Retinal pigment epithelial cell (primary cell): ENCODE measurements around the gene LRG1.

ENCODE experiments used
- DNase-seq: peaks from one replicate; pipeline ENCODE4 v3.0.0-alpha.2; 2010; ENCODE audit warnings: low read depth
- H3K4me3 ChIP-seq: 2 replicates; pipeline ENCODE4 v1.5.1; 2011; ENCODE audit warnings: mild to moderate bottlenecking, low read length, control low read depth, moderate library complexity
- CTCF ChIP-seq: conservative IDR thresholded peaks from 2 replicates; pipeline ENCODE4 v1.5.1; 2011; ENCODE audit warnings: low read depth, low read length, control low read depth, inconsistent platforms

LRG1 gene

GRCh38 chr19:4522291-4523002, 17.4 kb downstream of the LRG1 start:
- H3K4me3 ChIP-seq = no peak overlapping the region
- TF ChIP-seq CTCF = no peak

DNA sequence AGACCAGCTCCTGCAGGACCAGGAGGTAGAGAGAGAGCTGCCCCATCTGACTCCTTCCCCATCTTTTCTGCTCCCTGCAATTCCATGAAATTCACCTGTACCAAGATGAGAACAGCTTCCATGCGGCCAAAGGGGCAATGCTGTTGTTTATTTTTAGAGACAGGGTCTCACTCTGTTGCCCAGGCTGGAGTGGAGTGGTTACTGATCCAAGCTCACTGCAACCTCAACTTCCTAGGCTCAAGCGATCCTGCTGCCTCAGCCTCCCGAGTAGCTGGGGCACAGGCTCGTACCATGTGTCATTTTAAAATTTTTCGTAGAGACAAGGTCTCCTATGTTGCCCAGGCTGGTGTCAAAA, 18.0 kb downstream of the LRG1 start:
- no peak for TF ChIP-seq CTCF
- DNase-seq = no peak
- no peak overlapping the region for H3K4me3 ChIP-seq

More at GRCh38 chr19:4522291-4523002, 17.4 kb downstream of the LRG1 start:
- DNase-seq = no peak

GRCh38 chr19:4521170-4521887, 18.5 kb downstream of the LRG1 start:
- no peak for DNase-seq
- no peak for TF ChIP-seq CTCF

DNA sequence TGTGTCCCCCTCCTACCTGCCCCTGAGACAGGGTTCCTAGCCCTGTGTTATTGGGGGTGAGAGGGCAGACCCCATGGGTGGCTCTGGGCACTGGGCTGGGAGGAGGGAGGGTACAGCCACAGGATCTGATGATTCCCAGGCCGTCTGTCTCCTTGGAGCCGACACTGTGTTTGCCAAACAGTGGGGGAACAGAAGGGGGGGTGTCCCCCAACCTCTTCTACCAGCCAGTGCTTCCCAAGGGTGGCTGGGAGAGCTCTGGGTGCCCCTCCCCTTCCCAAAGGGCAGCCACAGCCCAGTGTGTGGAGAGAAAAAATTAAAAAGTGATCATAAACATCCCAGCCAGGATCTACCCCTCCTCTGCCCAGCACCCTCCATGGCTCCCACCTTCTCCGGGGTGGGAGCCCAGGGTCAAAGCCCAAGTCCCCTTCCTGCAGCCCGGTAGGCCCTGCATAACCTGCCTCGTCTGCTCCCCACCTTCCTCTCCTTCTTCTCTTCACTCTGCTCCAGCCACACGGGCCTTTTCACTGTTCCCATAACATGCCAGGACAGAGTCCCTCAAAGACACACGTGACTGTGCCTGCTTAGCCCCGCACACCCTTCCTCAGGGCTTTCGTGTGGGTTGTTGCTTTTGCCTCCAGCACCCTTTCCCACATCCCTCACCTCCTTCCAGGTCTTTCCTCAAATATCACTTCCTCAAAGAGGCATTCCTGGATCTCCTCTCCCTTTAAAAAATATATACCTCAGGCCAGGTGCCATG, 20.1 kb downstream of the LRG1 start:
- DNase-seq = no peak
- no peak for TF ChIP-seq CTCF
- no peak overlapping the region for H3K4me3 ChIP-seq

More at GRCh38 chr19:4521170-4521887, 18.5 kb downstream of the LRG1 start:
- H3K4me3 ChIP-seq = no peak overlapping the region

GRCh38 chr19:4519172-4519496, 20.7 kb downstream of the LRG1 start:
- no peak for TF ChIP-seq CTCF
- no peak for DNase-seq
- H3K4me3 ChIP-seq = no peak overlapping the region

DNA sequence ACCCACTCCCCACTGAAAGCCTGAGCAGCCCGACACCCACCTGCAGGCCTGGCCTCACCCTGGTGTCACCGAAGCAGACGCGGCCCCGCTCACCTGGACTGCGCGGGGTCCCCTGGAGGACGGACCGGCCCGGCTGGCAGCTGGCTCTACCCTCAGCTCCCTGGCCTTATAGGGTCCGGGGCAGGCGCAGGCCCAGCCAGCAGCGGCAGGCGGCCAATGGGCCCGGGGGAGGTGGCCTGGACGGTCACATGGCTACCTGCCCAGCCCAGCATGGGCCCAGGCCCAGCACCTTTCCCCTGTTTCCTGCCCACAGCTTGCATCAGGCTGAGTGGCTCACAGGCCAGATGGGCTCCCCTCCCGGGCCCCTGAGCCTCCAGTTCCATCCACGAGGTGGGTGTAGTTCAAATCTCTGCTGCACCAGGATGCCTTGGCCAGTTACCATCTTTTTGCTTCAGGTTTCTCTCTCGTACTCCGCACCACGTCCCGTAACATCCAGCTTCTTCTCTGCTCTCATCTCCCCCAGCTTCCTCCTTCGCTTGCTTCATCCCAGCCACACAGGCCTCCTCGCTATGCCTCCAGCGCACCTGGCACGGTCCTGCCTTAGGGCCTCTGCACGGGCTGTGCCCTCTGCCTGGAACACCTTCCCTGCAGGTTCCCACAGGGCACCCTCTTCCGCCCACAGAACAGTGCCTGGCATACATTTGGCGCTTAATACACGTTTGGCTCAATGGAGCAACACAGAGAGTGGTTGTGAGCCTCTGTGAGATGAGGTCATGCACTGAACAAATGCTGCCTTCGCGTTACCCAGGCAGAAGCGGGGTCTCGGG, 21.3 kb downstream of the LRG1 start, which contains the start of gene PLIN4:
TSS of gene PLIN4 (minus strand) at position 142 of the 827 bp plus-strand sequence. CDS start 214 bp downstream, outside the sequence.
- no peak within 1 kb of the TSS for H3K4me3 ChIP-seq
- no peak for DNase-seq
- no peak for TF ChIP-seq CTCF
